B cell (primary cell): ENCODE measurements around the gene PCGF3. TPM values are rescaled to one million over a fixed set of nuclear protein-coding genes. Genes with fewer than 3 reads are reported as not detected.
A peak's percentile ranks its signal among the peaks of the same experiment; 100 is the strongest.

Experiments used
- ATAC-seq: fragments of 200-7000 bp; cut with Tn5 transposase; one replicate; pipeline ENCODE4 v1.10.0; 2021; ENCODE audit warnings: low read depth, mild to moderate bottlenecking, moderate number of reproducible peaks, moderate library complexity
- CTCF ChIA-PET: fragments of 350-600 bp; sonication (Branson Sonifier 250); formaldehyde crosslinking; loops from one replicate; lab custom pipeline; 2021; ENCODE audit warnings: antibody characterized with exemption, inconsistent platforms; lab: Charles Lee
- POLR2A ChIA-PET: fragments of 350-600 bp; sonication (Branson Sonifier 250); formaldehyde crosslinking; loops from one replicate; lab custom pipeline; 2021; ENCODE audit warnings: antibody characterized with exemption; lab: Charles Lee
- DNase-seq: peaks from one replicate; pipeline ENCODE4 v3.0.0; 2013
- H2AFZ ChIP-seq: 2 replicates; pipeline ENCODE4 v1.6.1; 2012; ENCODE audit warnings: mild to moderate bottlenecking, low read depth, low read length; ENCODE audit not compliant: insufficient read depth, poor library complexity, severe bottlenecking
- H3K27ac ChIP-seq, 2 donors: 1 replicate in 1 of 2; 2 replicates in 1 of 2; pipeline ENCODE4 v1.5.1; 2012 to 2013; ENCODE audit warnings: low read length in 2 of 2, mild to moderate bottlenecking in 2 of 2, moderate library complexity in 1 of 2
- H3K27me3 ChIP-seq, 4 experiments: fragments of 200-600 bp in 1 of 4; sonication (generic) in 1 of 4; replicated peaks in 1 of 4; 1 replicate in 2 of 4; 2 replicates in 2 of 4; pipeline versions ENCODE4 v1.6.1 to v1.7.0; 2013 to 2016; ENCODE audit warnings: low read length in 3 of 4, mild to moderate bottlenecking in 2 of 4, mixed read lengths in 1 of 4, moderate library complexity in 1 of 4; ENCODE audit not compliant: insufficient read depth in 4 of 4, control insufficient read depth in 3 of 4; ENCODE audit errors: control extremely low read depth in 1 of 4
- H3K36me3 ChIP-seq, 2 experiments: replicated peaks in 1 of 2; 1 replicate in 1 of 2; 2 replicates in 1 of 2; pipeline versions ENCODE4 v1.6.1 to v1.7.1; 2013; ENCODE audit warnings: low read length in 1 of 2; ENCODE audit not compliant: insufficient read depth in 2 of 2, control insufficient read depth in 1 of 2; ENCODE audit errors: control extremely low read depth in 1 of 2, extremely low read depth in 1 of 2
- H3K4me1 ChIP-seq, 2 donors: fragments of 200-600 bp in 1 of 2; sonication (generic) in 1 of 2; 1 replicate in 1 of 2; 2 replicates in 1 of 2; pipeline versions ENCODE4 v1.5.1 to v1.6.1; 2013 to 2017; ENCODE audit warnings: low read length in 2 of 2; ENCODE audit not compliant: control insufficient read depth in 2 of 2, insufficient read depth in 2 of 2
- H3K4me2 ChIP-seq: replicated peaks from 2 replicates; pipeline ENCODE3; 2012; ENCODE audit warnings: mild to moderate bottlenecking, low read depth, low read length; ENCODE audit not compliant: poor library complexity, severe bottlenecking
- H3K4me3 ChIP-seq, 5 experiments: fragments of 200-600 bp in 1 of 5; sonication (generic) in 1 of 5; 1 replicate in 3 of 5; 2 replicates in 2 of 5; pipeline versions ENCODE4 v1.5.1 to v1.7.0; 2011 to 2016; ENCODE audit warnings: low read length in 4 of 5, mild to moderate bottlenecking in 4 of 5, low read depth in 2 of 5, control low read depth in 1 of 5, moderate library complexity in 1 of 5; ENCODE audit not compliant: insufficient read depth in 1 of 5; ENCODE audit errors: control extremely low read depth in 1 of 5, extremely low read depth in 1 of 5
- H3K79me2 ChIP-seq: fragments of 200-600 bp; sonication (generic); one replicate; pipeline ENCODE4 v1.6.0; 2016; ENCODE audit warnings: low read length; ENCODE audit not compliant: control insufficient read depth, insufficient read depth
- H3K9ac ChIP-seq: fragments of 200-600 bp; sonication (generic); 2 replicates; pipeline ENCODE4 v1.6.1; 2017; ENCODE audit warnings: mild to moderate bottlenecking, low read length, moderate library complexity
- H3K9me3 ChIP-seq, 3 donors: one replicate each; pipeline versions ENCODE4 v1.6.1 to v1.7.1; 2013; ENCODE audit warnings: low read length in 2 of 3; ENCODE audit not compliant: control insufficient read depth in 2 of 3, insufficient read depth in 1 of 3; ENCODE audit errors: control extremely low read depth in 1 of 3
- H4K20me1 ChIP-seq: 2 replicates; pipeline ENCODE4 v1.6.0; 2012; ENCODE audit warnings: mild to moderate bottlenecking, low read length; ENCODE audit not compliant: insufficient read depth, control insufficient read depth, poor library complexity, severe bottlenecking
- H3K27ac Mint-ChIP-seq: one replicate; pipeline ENCODE4 v1.8.0; 2021; ENCODE audit warnings: mixed read lengths
- H3K27me3 Mint-ChIP-seq: one replicate; pipeline ENCODE4 v1.8.0; 2021; ENCODE audit warnings: mixed read lengths
- H3K4me1 Mint-ChIP-seq: one replicate; pipeline ENCODE4 v1.8.0; 2021; ENCODE audit warnings: mixed read lengths
- H3K4me3 Mint-ChIP-seq: one replicate; pipeline ENCODE4 v1.8.0; 2021; ENCODE audit warnings: mixed read lengths
- H3K9me3 Mint-ChIP-seq: one replicate; pipeline ENCODE4 v1.8.0; 2022; ENCODE audit warnings: mixed read lengths; ENCODE audit not compliant: insufficient read depth
- CTCF ChIP-seq: fragments of 200-600 bp; IDR thresholded peaks from one replicate; pipeline ENCODE4 v1.8.0; 2022; ENCODE audit warnings: antibody characterized with exemption, mild to moderate bottlenecking
- EZH2 ChIP-seq: IDR thresholded peaks from 2 replicates; pipeline ENCODE4 v1.6.1; 2012; ENCODE audit warnings: borderline replicate concordance, low read depth, mild to moderate bottlenecking, moderate library complexity, low read length; ENCODE audit not compliant: insufficient read depth, poor library complexity, severe bottlenecking
- WGBS: methylation state at CpG from one replicate; pipeline ENCODE4 v1.1.5; 2013; ENCODE audit warnings: missing lambda C conversion rate; ENCODE audit not compliant: insufficient coverage; 5-methylcytosine and 5-hydroxymethylcytosine counted together
- intact Hi-C: fragments of 100-400 bp; cut with micrococcal nuclease; formaldehyde crosslinking; loops from one replicate; pipeline ENCODE4 v1.10.0; 2022
- polyA plus RNA-seq: library from polyadenylated mRNA; depleted of rRNA; stranded (reverse); fragments of >200 nt; gene quantifications from 2 replicates; pipeline ENCODE4 v1.2.3, GENCODE V29; 2012
- total RNA-seq, 2 donors: library from RNA; stranded (reverse); fragments of 120-200 nt in 1 of 2; gene quantifications; 1 replicate in 1 of 2; 2 replicates in 1 of 2; pipeline versions ENCODE4 v1.2.3 to v1.2.4, GENCODE V29; 2013 to 2022

Gene PCGF3
- total and polyA plus RNA-seq, 2 donors (not counting 1 experiment from before 2014, with no cell fraction given), result 65.7 to 90.3 TPM

- ChIA-PET POLR2A (no interaction called here), CTCF (interaction anchor here (2.9 kb wide), 1 partner anchor 202 kb away, joined by 13 read pairs; the partner anchor contains the start of gene IDUA)
- 58% methylated on average over 57 of the region's 57 CpGs for WGBS
- Mint-ChIP-seq H3K27ac (no peak overlapping the region), H3K4me1 (peaks cover 35% of the 10 kb centered on the region), H3K9me3 (no peaks in the 10 kb centered on the region), H3K27me3 (peaks cover 22% of the 10 kb centered on the region), H3K4me3 (peak overlapping the region; percentile 71)
- no peak for DNase-seq
- Histone ChIP-seq H3K4me2 (peak overlapping the region; percentile 66), H3K4me3 (no peak overlapping the region), H3K4me1 (peaks cover 38 to 40% of the 10 kb centered on the region in 2 donors), H3K36me3 (no peaks in the 10 kb centered on the region), H3K9me3 (peaks cover 0 to 19% (median 0%) of the 10 kb centered on the region in 3 donors), H3K27me3 (peaks cover 0 to 42% (median 14%) of the 10 kb centered on the region in 4 experiments), H4K20me1 (peaks cover 13% of the 10 kb centered on the region), H3K79me2 (peaks cover 24% of the 10 kb centered on the region), H2AFZ (no peak overlapping the region), H3K27ac (no peak overlapping the region), H3K9ac (no peak overlapping the region)
- no peak for TF ChIP-seq EZH2
- TF ChIP-seq CTCF, result no peak
- intact Hi-C loops, result loop anchor here (5.0 kb wide), 1 partner anchor 447 kb away; the partner anchor contains the start of gene ZNF141
- no peak for ATAC-seq
Measured at GRCh38 chr4:784401-785331, 79.0 kb downstream of the PCGF3 start.
